Fibroblast of lung (primary cell): Measurements from ENCODE around the gene MACF1. TPM values are rescaled to one million over a fixed set of nuclear protein-coding genes. Genes with fewer than 3 reads are reported as not detected.

Source experiments
- DNase-seq, 2 donors: peaks; one replicate each; pipeline versions ENCODE4 v3.0.0 to v3.0.0-alpha.2; 2010; ENCODE audit warnings: low read depth in 2 of 2
- H2AFZ ChIP-seq: 2 replicates; pipeline ENCODE4 v1.5.1; 2012; ENCODE audit warnings: low read length, control low read depth, inconsistent platforms
- H3K27ac ChIP-seq: 2 replicates; pipeline ENCODE4 v1.5.1; 2011; ENCODE audit warnings: low read length, control low read depth; ENCODE audit not compliant: insufficient read depth
- H3K27me3 ChIP-seq: 2 replicates; pipeline ENCODE4 v1.5.1; 2011; ENCODE audit warnings: mild to moderate bottlenecking, low read length; ENCODE audit not compliant: control insufficient read depth, insufficient read depth
- H3K36me3 ChIP-seq: 2 replicates; pipeline ENCODE4 v1.5.1; 2011; ENCODE audit warnings: low read length; ENCODE audit not compliant: control insufficient read depth, insufficient read depth
- H3K4me1 ChIP-seq: 2 replicates; pipeline ENCODE4 v1.5.1; 2011; ENCODE audit warnings: low read length; ENCODE audit not compliant: control insufficient read depth, insufficient read depth; ENCODE audit errors: extremely low read depth
- H3K4me2 ChIP-seq: 2 replicates; pipeline ENCODE4 v1.5.1; 2011; ENCODE audit warnings: low read length, control low read depth; ENCODE audit not compliant: insufficient read depth; ENCODE audit errors: extremely low read depth
- H3K4me3 ChIP-seq, 4 experiments: fragments of 200-600 bp in 1 of 4; sonication (generic) in 1 of 4; replicated peaks in 1 of 4; 2 replicates each; pipeline ENCODE4 v1.5.1; 2011 to 2016; ENCODE audit warnings: low read length in 4 of 4, low read depth in 3 of 4, mild to moderate bottlenecking in 3 of 4, control low read depth in 2 of 4, inconsistent platforms in 1 of 4, mixed read lengths in 1 of 4; ENCODE audit not compliant: insufficient read depth in 1 of 4; ENCODE audit errors: control extremely low read depth in 1 of 4
- H3K79me2 ChIP-seq: 2 replicates; pipeline ENCODE4 v1.5.1; 2012; ENCODE audit warnings: mild to moderate bottlenecking, low read length, inconsistent platforms; ENCODE audit not compliant: control insufficient read depth, insufficient read depth
- H3K9ac ChIP-seq: 2 replicates; pipeline ENCODE4 v1.5.1; 2011; ENCODE audit warnings: mild to moderate bottlenecking, low read length, control low read depth; ENCODE audit not compliant: insufficient read depth
- H3K9me3 ChIP-seq: 2 replicates; pipeline ENCODE4 v1.5.1; 2012; ENCODE audit warnings: low read depth, low read length; ENCODE audit not compliant: control insufficient read depth, insufficient read depth
- H4K20me1 ChIP-seq: 2 replicates; pipeline ENCODE4 v1.5.1; 2011; ENCODE audit warnings: low read length; ENCODE audit not compliant: control insufficient read depth, insufficient read depth; ENCODE audit errors: extremely low read depth
- EZH2 ChIP-seq: IDR thresholded peaks from 2 replicates; pipeline ENCODE4 v1.5.1; 2012; ENCODE audit warnings: low read length, control low read depth, mild to moderate bottlenecking; ENCODE audit errors: missing control alignments
- polyA plus RNA-seq, 2 donors: library from polyadenylated mRNA; depleted of rRNA in 1 of 2; stranded (reverse) in 1 of 2; unstranded in 1 of 2; fragments of >200 nt; gene quantifications; 2 replicates each; pipeline ENCODE4 v1.2.1, GENCODE V29; 2011 to 2012; ENCODE audit warnings: missing spikeins in 1 of 2
- total RNA-seq: library from RNA; depleted of rRNA; stranded (reverse); fragments of >200 nt; gene quantifications from 2 replicates; pipeline ENCODE4 v1.2.1, GENCODE V29; 2014
- TF ChIP-seq, protein P1 (sequence below), 2 donors: IDR thresholded peaks in 1 of 2; conservative IDR thresholded peaks in 1 of 2; 1 replicate in 1 of 2; 2 replicates in 1 of 2; pipeline ENCODE4 v1.5.1; 2011 to 2012; ENCODE audit warnings: low read length in 2 of 2, control low read depth in 1 of 2, inconsistent platforms in 1 of 2, low read depth in 1 of 2, mild to moderate bottlenecking in 1 of 2

Gene MACF1
- total and polyA plus RNA-seq, 2 donors (not counting 1 experiment from before 2014, with no cell fraction given): 178 to 414 TPM

- Histone ChIP-seq H3K79me2 (peaks cover 68% of the 10 kb centered on the region), H3K4me3 (no peak overlapping the region), H3K9me3 (no peaks in the 10 kb centered on the region), H3K4me2 (no peak overlapping the region), H4K20me1 (peaks cover 5% of the 10 kb centered on the region), H3K27me3 (no peaks in the 10 kb centered on the region), H2AFZ (no peak overlapping the region), H3K4me1 (no peaks in the 10 kb centered on the region), H3K27ac (no peak overlapping the region), H3K9ac (no peak overlapping the region), H3K36me3 (no peaks in the 10 kb centered on the region)
- TF ChIP-seq EZH2: no peak
- TF ChIP-seq, protein P1, sequence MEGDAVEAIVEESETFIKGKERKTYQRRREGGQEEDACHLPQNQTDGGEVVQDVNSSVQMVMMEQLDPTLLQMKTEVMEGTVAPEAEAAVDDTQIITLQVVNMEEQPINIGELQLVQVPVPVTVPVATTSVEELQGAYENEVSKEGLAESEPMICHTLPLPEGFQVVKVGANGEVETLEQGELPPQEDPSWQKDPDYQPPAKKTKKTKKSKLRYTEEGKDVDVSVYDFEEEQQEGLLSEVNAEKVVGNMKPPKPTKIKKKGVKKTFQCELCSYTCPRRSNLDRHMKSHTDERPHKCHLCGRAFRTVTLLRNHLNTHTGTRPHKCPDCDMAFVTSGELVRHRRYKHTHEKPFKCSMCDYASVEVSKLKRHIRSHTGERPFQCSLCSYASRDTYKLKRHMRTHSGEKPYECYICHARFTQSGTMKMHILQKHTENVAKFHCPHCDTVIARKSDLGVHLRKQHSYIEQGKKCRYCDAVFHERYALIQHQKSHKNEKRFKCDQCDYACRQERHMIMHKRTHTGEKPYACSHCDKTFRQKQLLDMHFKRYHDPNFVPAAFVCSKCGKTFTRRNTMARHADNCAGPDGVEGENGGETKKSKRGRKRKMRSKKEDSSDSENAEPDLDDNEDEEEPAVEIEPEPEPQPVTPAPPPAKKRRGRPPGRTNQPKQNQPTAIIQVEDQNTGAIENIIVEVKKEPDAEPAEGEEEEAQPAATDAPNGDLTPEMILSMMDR (conservative IDR thresholded peaks at IDR 0.05 in 1 of 2, IDR thresholded peaks at IDR 0.05 in 1 of 2; ENCODE audit: low read depth in 1 of 2, low read length in 2 of 2): no peak
- no peak for DNase-seq
These were observed 16.7 kb downstream of the MACF1 start for GRCh38 chr1:39220891-39221870.

DNA sequence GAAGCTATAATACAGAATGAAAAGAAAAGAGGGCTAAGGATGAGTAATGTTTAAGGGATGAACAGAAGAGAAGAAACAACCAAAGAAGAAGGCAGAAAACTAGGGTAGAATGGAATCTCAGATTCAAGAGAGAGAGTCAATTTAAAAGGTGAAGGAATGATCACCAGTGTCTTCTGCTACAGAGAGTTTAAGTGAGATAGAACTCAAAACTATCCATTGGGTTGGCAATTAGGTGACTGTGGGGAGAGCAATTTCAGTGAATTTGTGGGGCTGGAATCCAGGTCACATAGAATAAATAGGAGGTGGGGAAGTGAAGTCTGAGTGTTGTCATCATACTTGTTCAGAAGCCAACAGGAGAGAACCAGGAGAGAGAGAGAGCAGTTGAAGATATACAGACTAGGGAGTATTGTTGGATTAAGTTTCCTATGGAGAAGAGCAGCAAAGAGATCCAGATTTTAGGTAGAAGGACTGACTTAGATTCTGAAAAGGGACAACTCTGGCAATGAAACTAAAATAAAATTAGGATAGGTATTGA, 19.9 kb downstream of the MACF1 start:
- H3K9ac ChIP-seq: no peak overlapping the region
- no peaks in the 10 kb centered on the region for H3K4me1 ChIP-seq
- TF ChIP-seq, protein P1 (conservative IDR thresholded peaks at IDR 0.05 in 1 of 2, IDR thresholded peaks at IDR 0.05 in 1 of 2; ENCODE audit: low read depth in 1 of 2, low read length in 2 of 2): no peak
- no peak for TF ChIP-seq EZH2
- H3K9me3 ChIP-seq: no peaks in the 10 kb centered on the region
- no peak overlapping the region for H3K4me3 ChIP-seq
- no peak overlapping the region for H2AFZ ChIP-seq
- H3K79me2 ChIP-seq: peaks cover 73% of the 10 kb centered on the region
- no peak for DNase-seq
- H3K4me2 ChIP-seq: no peak overlapping the region
- no peaks in the 10 kb centered on the region for H3K27me3 ChIP-seq
- no peak overlapping the region for H3K27ac ChIP-seq
- peaks cover 2% of the 10 kb centered on the region for H3K36me3 ChIP-seq
- peaks cover 3% of the 10 kb centered on the region for H4K20me1 ChIP-seq

GRCh38 chr1:39226836-39227235, 22.3 kb downstream of the MACF1 start:
- peaks cover 73% of the 10 kb centered on the region for H3K79me2 ChIP-seq
- TF ChIP-seq, protein P1 (conservative IDR thresholded peaks at IDR 0.05 in 1 of 2, IDR thresholded peaks at IDR 0.05 in 1 of 2; ENCODE audit: low read depth in 1 of 2, low read length in 2 of 2): no peak
- no peak for TF ChIP-seq EZH2
- no peak overlapping the region for H3K4me3 ChIP-seq
- no peaks in the 10 kb centered on the region for H3K27me3 ChIP-seq
- no peaks in the 10 kb centered on the region for H3K9me3 ChIP-seq
- no peak overlapping the region for H3K9ac ChIP-seq
- no peak overlapping the region for H2AFZ ChIP-seq
- no peaks in the 10 kb centered on the region for H4K20me1 ChIP-seq
- no peak overlapping the region for H3K27ac ChIP-seq
- DNase-seq: no peak
- peaks cover 6% of the 10 kb centered on the region for H3K4me1 ChIP-seq
- H3K4me2 ChIP-seq: no peak overlapping the region
- peaks cover 2% of the 10 kb centered on the region for H3K36me3 ChIP-seq
